MM.1S (cell line): ENCODE measurements around the gene ALG5.

Source experiments
- CTCF ChIP-seq: fragments of 300-600 bp; sonication (generic); IDR thresholded peaks from 2 replicates; pipeline ENCODE4 v1.5.1; 2016; ENCODE audit warnings: antibody characterized with exemption, low read length, mixed read lengths
- EZH2 ChIP-seq: fragments of 300-600 bp; sonication (generic); optimal IDR thresholded peaks from 2 replicates; pipeline ENCODE3; 2017; ENCODE audit warnings: low read depth, mild to moderate bottlenecking, antibody characterized with exemption, low read length, mixed read lengths
- EZH2phosphoT487 ChIP-seq: fragments of 300-600 bp; sonication (generic); IDR thresholded peaks from 2 replicates; pipeline ENCODE4 v1.6.1; 2018; ENCODE audit warnings: antibody characterized with exemption, low read length

DNA sequence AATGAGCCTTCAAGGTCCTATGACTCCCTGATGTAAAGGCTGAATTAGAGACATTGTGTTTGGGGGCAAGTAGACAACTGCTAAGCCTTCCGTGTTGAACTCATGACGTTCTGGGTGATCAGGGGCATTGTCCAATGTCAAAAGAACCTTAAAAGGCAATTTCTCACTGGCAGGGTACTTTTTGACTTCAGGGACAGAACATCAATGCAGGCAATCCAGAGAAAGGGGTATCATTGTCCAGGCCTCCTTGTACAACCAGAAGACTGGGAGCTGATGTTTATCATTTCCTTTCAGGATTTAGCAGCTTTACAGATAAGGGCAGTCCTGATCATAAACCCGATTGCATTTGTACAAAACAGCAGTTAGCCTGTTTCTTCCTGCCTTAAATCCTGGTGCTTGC lies 54.1 kb downstream of the ALG5 start:
- no peak for TF ChIP-seq CTCF
- no peak for TF ChIP-seq EZH2phosphoT487
- no peak for TF ChIP-seq EZH2
